HG03354 (cell line): ENCODE data around the gene HDLBP.
"Not testable (repeated sequence)": the region's sequence is repeated elsewhere in the genome, so short reads cannot be mapped to it uniquely, and the experiment has no call there.

Experiments used
- ATAC-seq: cut with Tn5 transposase; IDR thresholded peaks from one replicate; pipeline ENCODE4 v1.9.1; 2021; ENCODE audit warnings: mild to moderate bottlenecking; ENCODE audit not compliant: unreplicated experiment, poor library complexity, severe bottlenecking

The HDLBP gene

DNA sequence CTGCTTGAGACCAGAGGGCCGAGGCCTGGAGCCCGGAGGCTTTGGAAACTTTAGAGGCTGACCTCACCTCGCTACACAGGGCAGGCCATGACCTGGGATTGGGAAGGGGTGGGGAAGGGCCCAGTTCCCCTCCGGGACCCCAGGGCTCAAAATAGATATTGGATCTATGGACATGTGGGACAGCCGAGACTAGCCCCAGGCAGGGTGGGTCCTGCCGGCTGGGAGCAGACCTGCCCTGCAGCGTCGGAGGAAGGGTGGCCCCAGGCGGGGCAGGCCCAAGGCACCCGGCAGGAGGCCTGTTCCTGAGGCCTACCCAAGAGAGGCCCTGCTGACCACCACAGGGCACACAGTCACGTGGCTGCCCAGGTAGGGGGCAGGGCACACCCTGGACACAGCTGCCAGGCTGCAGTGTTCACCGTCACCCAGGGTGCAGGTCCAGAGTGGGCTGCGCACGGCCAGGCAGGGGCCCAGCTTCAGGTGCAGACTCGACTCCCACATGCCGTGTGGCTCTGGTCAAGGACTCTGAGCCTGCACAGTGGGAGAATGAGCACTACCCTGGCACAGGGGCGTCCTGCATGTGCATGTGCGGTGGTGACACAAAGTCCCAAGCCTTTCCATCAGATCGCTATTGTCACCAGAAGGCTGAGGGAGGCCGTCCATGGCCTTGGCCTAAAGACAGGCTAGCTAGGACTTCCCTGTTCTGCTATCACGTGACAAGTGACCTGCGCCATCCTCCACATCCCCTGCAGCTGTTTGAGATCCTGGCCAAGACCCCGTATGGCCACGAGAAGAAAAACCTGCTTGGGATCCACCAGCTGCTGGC, 113.8 kb downstream of the HDLBP start:
- no peak for ATAC-seq

- no peak for ATAC-seq
Measured at GRCh38 chr2:241200822-241201395, 114.6 kb downstream of the HDLBP start.

GRCh38 chr2:241199897-241200821, 115.3 kb downstream of the HDLBP start:
- no peak for ATAC-seq

GRCh38 chr2:241199286-241199685, 116.2 kb downstream of the HDLBP start:
- no peak for ATAC-seq

DNA sequence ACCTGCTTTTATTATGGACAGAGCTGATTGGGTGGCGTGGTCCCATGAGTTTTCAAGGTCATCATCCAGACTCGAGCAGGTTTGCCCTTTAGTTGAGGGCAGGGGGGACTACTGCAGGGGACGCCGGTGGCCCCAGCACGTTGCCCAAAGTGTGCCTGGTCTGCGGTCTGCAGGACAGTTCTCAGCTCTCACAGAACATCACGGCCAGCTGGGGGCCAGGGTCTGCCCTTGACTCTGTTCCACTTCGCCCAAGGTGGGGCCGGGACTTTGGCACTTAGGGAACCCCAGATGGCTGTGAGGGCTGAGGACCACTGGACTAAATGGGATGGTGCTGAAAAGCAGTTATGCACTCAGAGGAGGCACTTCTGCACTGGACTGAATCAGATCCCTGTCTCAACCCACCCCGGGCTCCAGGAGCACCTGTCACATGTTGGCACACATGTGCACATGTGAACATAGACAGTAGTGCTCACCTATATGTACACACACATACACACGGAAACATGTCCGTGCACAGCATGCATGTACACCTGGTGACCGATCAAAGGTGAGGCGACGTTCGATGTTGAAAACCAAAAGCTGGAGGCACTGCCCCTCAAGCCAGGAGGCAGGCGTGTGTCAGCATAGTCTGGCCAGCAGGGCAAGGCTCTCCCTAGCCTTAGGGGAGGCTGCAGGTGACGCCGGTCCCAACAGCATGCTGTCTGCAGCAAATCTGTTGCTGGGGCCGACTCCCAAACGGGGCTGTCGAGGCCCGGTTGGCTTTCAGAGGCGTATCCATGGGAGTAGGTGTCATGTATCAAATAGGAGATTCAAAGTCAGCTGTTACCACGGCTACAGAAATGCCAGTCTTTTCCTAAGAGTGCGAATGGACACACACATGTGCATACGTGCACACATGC, 116.8 kb downstream of the HDLBP start:
- ATAC-seq: no peak

- no peak for ATAC-seq
Measured at GRCh38 chr2:241197947-241198346, 117.5 kb downstream of the HDLBP start.

- not testable (repeated sequence) for ATAC-seq
Measured at GRCh38 chr2:241197246-241197645, 118.2 kb downstream of the HDLBP start.

- ATAC-seq: no peak
Measured at GRCh38 chr2:241195506-241196130, 119.9 kb downstream of the HDLBP start.

- ATAC-seq: no peak
Measured at GRCh38 chr2:241194811-241195210, 120.7 kb downstream of the HDLBP start.

DNA sequence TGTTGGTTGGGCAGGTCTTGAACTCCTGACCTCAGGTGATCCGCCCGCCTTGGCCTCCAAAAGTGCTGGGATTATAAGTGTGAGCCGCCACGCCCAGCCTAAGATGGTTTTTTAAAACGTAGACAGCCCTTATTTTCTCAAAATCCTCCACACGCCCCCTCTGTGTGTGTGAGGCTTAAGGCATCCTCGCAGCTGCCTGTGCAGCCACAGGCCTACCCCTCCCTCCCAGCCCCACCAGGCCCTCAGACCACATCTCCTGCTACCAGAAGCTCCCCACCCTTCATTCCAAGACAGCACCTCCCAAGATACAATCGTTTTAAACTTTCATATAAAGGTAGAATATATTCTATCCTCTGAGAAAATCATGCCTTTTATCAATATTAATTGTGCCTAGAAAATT, 122.2 kb downstream of the HDLBP start:
- ATAC-seq: no peak

DNA sequence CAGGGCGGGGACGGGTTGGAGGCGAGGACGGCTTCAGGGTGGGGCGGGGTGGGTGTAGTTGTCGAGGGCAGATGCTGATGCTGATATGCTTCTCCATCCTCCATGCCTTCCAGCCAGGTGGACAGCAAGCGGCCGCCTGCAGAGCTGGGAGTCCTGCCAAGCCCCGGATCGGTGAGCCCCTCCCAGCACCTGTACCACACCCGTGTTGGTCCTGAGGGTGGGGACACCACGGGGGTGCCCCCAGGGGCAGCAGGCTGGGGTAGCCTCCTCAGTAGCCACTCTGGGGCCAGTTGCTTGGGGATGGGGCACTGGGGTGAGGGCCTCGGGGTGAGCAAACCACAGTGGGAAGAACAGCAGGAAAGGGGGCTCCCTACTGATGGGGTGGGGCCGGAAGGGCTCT, 124.4 kb downstream of the HDLBP start:
- no peak for ATAC-seq

DNA sequence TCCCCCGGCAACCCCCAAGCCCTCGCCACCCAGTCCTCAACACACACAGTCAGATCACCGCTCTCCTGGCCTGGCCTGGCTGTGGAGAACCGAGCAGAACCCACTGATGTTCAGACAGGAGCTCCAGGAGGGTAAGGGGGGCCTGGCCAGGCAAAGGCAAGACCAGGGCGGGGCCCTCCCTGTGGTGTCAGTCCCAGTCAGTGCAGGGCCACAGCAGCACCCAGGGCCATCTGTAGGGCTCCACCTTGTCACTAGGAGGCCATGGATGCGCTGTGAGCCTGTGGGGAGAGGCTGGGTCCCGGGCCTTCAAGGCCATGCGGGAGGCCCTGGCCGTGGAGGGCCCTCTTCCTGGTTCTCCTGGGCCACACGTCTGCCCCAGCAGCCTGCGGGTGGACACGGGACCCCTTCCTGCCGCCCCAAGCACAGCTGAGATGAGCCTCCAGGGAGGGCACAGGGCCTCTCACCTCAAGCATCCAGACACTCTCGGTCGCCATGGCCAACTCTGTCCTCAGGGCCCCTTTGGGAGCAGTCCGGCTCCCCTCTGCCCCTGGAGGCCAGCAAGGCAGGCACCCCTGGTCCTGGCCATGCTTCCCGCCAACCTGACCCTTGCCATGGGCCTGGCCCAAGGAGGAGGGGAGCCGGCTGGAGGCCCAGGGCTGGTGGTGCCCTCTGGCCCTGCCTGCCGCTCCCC, 125.0 kb downstream of the HDLBP start:
- no peak for ATAC-seq

DNA sequence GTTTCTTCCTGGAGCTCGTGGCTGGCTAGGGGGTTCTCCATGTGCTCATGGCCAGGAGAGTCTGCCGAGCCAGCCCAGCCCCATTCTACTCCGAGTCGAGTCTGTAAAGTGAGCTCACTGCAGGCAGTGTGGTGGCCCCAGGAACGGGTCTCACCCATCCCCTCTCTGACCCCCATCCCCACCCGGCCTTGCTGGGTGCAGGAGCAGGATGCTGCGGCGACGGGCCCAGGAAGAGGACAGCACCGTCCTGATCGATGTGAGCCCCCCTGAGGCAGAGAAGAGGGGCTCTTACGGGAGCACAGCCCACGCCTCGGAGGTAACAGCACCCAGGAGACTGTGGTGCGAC, 125.6 kb downstream of the HDLBP start:
- ATAC-seq: no peak

DNA sequence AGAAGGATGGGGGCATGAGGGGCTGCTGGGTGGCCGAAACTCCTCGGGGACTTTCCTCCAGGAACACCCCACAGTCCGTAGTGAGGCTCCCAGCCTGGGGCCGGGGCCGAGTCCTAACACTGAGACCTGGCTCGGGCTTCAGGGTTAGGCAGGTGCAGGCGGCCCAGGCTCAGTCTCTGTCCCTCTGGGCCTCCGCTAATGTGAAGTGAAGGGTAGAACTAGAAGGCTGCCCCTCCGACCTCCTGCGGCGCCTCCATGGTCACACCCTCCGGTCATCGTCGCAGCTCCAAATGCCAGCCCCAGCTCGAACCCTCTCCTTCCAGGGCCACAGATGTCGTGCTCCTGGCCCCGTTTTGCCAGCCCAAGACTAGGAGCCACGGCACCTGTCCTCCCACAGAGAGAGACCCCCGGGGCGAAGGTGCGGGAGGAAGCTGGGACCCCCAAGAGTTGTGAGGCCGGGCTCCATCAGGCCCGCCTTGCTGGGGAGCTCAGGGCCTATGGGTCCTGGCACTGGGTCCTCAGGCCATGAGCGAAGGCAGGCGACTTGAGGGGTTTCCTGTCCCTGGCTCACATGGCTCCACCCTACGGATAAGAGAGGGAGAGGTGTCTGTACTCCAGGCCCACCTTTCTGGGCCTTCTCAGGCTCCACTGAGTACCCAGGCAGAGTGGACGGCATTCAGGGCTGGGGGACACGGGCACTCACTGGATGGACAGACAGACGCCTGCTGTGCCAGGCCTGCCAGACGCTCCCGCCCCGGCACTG, 126.2 kb downstream of the HDLBP start:
- no peak for ATAC-seq

GRCh38 chr2:241188361-241189092, 126.9 kb downstream of the HDLBP start, which contains the start of gene ANO7:
TSS of gene ANO7 (plus strand) at chr2:241188677. CDS start at chr2:241190064, 1,387 bp downstream.
- ATAC-seq: no peak

- no peak for ATAC-seq
Measured at GRCh38 chr2:241187918-241188234, 127.6 kb downstream of the HDLBP start.
